H1 (cell line): ENCODE results near the gene MYRF. TPM values are rescaled to one million over a fixed set of nuclear protein-coding genes. Genes with fewer than 3 reads are reported as not detected.

Experiments used
- CTCF ChIA-PET: fragments of 300-600 bp; sonication (Branson Sonifier 250); formaldehyde crosslinking; loops from one replicate; lab custom pipeline; 2021; ENCODE audit not compliant: partially characterized antibody; lab: Charles Lee
- POLR2A ChIA-PET: fragments of 300-600 bp; sonication (Branson Sonifier 250); formaldehyde crosslinking; loops from one replicate; lab custom pipeline; 2021; ENCODE audit warnings: inconsistent platforms; ENCODE audit not compliant: partially characterized antibody; lab: Charles Lee
- DNase-seq, 2 experiments: peaks; one replicate each; pipeline versions ENCODE4 v3.0.0 to v3.0.0-alpha.2; 2010 to 2022; ENCODE audit warnings: low spot score in 2 of 2, low read depth in 1 of 2, mixed read lengths in 1 of 2
- FAIRE-seq: peaks from 2 replicates; lab custom pipeline; 2011; peaks lifted over from hg19 to GRCh38; lab: Jason Lieb, UNC
- H2AFZ ChIP-seq: 2 replicates; pipeline ENCODE4 v1.8.1; 2012; ENCODE audit warnings: low read length, inconsistent platforms
- H2AK5ac ChIP-seq: 2 replicates; pipeline ENCODE4 v1.6.1; 2013; ENCODE audit warnings: low read depth, low read length
- H2BK120ac ChIP-seq: replicated peaks from 2 replicates; pipeline ENCODE3; 2013; ENCODE audit warnings: low read depth, low read length, inconsistent platforms
- H2BK12ac ChIP-seq: 2 replicates; pipeline ENCODE4 v1.6.1; 2013; ENCODE audit warnings: low read depth, low read length
- H2BK15ac ChIP-seq: 2 replicates; pipeline ENCODE4 v1.6.1; 2013; ENCODE audit warnings: low read length
- H2BK20ac ChIP-seq: 2 replicates; pipeline ENCODE4 v1.6.1; 2013; ENCODE audit warnings: low read length
- H2BK5ac ChIP-seq: 2 replicates; pipeline ENCODE4 v1.6.1; 2013; ENCODE audit warnings: low read depth, low read length
- H3K14ac ChIP-seq: 2 replicates; pipeline ENCODE4 v1.6.1; 2013; ENCODE audit warnings: inconsistent platforms; ENCODE audit not compliant: insufficient read length
- H3K18ac ChIP-seq: 2 replicates; pipeline ENCODE4 v1.6.1; 2013; ENCODE audit warnings: low read length; ENCODE audit errors: extremely low read depth
- H3K23ac ChIP-seq: 2 replicates; pipeline ENCODE4 v1.6.1; 2013; ENCODE audit warnings: inconsistent platforms; ENCODE audit not compliant: insufficient read length
- H3K23me2 ChIP-seq: 2 replicates; pipeline ENCODE4 v1.6.1; 2013; ENCODE audit warnings: low read depth, low read length
- H3K27ac ChIP-seq: 2 replicates; pipeline ENCODE4 v1.6.1; 2011; ENCODE audit warnings: low read depth, low read length, inconsistent platforms
- H3K27me3 ChIP-seq, 4 experiments: replicated peaks in 1 of 4; 1 replicate in 1 of 4; 2 replicates in 3 of 4; pipeline versions ENCODE4 v1.6.1 to v1.8.1; 2011 to 2013; ENCODE audit warnings: low read length in 3 of 4, mild to moderate bottlenecking in 3 of 4, inconsistent platforms in 2 of 4, mixed read lengths in 2 of 4, moderate library complexity in 1 of 4; ENCODE audit not compliant: control insufficient read depth in 3 of 4, insufficient read depth in 3 of 4; ENCODE audit errors: extremely low read depth in 1 of 4
- H3K36me3 ChIP-seq, 4 experiments: 2 replicates each; pipeline versions ENCODE4 v1.6.1 to v1.8.1; 2011 to 2013; ENCODE audit warnings: mild to moderate bottlenecking in 4 of 4, low read length in 3 of 4, moderate library complexity in 2 of 4, control low read depth in 1 of 4, inconsistent platforms in 1 of 4; ENCODE audit not compliant: insufficient read depth in 4 of 4, control insufficient read depth in 2 of 4
- H3K4ac ChIP-seq: replicated peaks from 2 replicates; pipeline ENCODE3; 2013; ENCODE audit warnings: low read length, low read depth, mixed read lengths, inconsistent platforms; ENCODE audit not compliant: insufficient read length
- H3K4me1 ChIP-seq, 4 experiments: replicated peaks in 1 of 4; 1 replicate in 1 of 4; 2 replicates in 3 of 4; pipeline versions ENCODE4 v1.6.1 to v1.8.1; 2011 to 2013; ENCODE audit warnings: low read length in 3 of 4, inconsistent platforms in 2 of 4, mixed read lengths in 1 of 4; ENCODE audit not compliant: insufficient read depth in 4 of 4, control insufficient read depth in 3 of 4
- H3K4me2 ChIP-seq, 2 experiments: 2 replicates each; pipeline versions ENCODE4 v1.6.1 to v1.8.1; 2011 to 2013; ENCODE audit warnings: low read depth in 2 of 2, low read length in 2 of 2, control low read depth in 1 of 2, inconsistent platforms in 1 of 2, mild to moderate bottlenecking in 1 of 2; ENCODE audit not compliant: insufficient read depth in 1 of 2
- H3K4me3 ChIP-seq, 4 experiments: fragments of 200-600, 300-600 bp in 1 of 4; sonication (generic), shearing (Covaris generic), sonication (Bioruptor Twin) in 1 of 4; 2 replicates each; pipeline versions ENCODE4 v1.5.1 to v1.8.1; 2011 to 2016; ENCODE audit warnings: low read length in 4 of 4, low read depth in 3 of 4, control low read depth in 2 of 4, inconsistent platforms in 2 of 4, mild to moderate bottlenecking in 2 of 4, mixed read lengths in 1 of 4, moderate library complexity in 1 of 4; ENCODE audit not compliant: insufficient read depth in 2 of 4; ENCODE audit errors: extremely low read depth in 1 of 4
- H3K56ac ChIP-seq: replicated peaks from 2 replicates; pipeline ENCODE3; 2013; ENCODE audit warnings: low read depth, mild to moderate bottlenecking, mixed read lengths, low read length, inconsistent platforms; ENCODE audit not compliant: insufficient read length
- H3K79me1 ChIP-seq: 2 replicates; pipeline ENCODE4 v1.6.1; 2013; ENCODE audit warnings: low read depth, low read length, control low read depth
- H3K79me2 ChIP-seq, 2 experiments: 2 replicates each; pipeline versions ENCODE4 v1.6.1 to v1.8.1; 2012 to 2013; ENCODE audit warnings: low read length in 2 of 2, mild to moderate bottlenecking in 2 of 2, inconsistent platforms in 1 of 2; ENCODE audit not compliant: insufficient read depth in 2 of 2, control insufficient read depth in 1 of 2
- H3K9ac ChIP-seq, 4 experiments: replicated peaks in 1 of 4; 1 replicate in 1 of 4; 2 replicates in 3 of 4; pipeline versions ENCODE4 v1.6.1 to v1.8.1; 2011 to 2013; ENCODE audit warnings: low read depth in 3 of 4, low read length in 3 of 4, control low read depth in 2 of 4, mild to moderate bottlenecking in 2 of 4, moderate library complexity in 2 of 4, inconsistent platforms in 1 of 4; ENCODE audit errors: extremely low read depth in 1 of 4
- H3K9me3 ChIP-seq, 2 experiments: 2 replicates each; pipeline versions ENCODE4 v1.6.1 to v1.8.1; 2012 to 2013; ENCODE audit warnings: mild to moderate bottlenecking in 2 of 2, moderate library complexity in 2 of 2, control low read depth in 1 of 2, inconsistent platforms in 1 of 2, low read depth in 1 of 2, low read length in 1 of 2, mixed read lengths in 1 of 2; ENCODE audit not compliant: insufficient read depth in 2 of 2
- H4K20me1 ChIP-seq, 2 experiments: replicated peaks in 1 of 2; 2 replicates each; pipeline versions ENCODE3 to v1.8.1; 2011 to 2013; ENCODE audit warnings: inconsistent platforms in 2 of 2, low read length in 2 of 2, mild to moderate bottlenecking in 1 of 2; ENCODE audit not compliant: insufficient read depth in 2 of 2, control insufficient read depth in 1 of 2
- H4K5ac ChIP-seq: 2 replicates; pipeline ENCODE4 v1.6.1; 2013; ENCODE audit warnings: low read length, low read depth, mixed read lengths, inconsistent platforms; ENCODE audit not compliant: insufficient read length
- H4K8ac ChIP-seq: 2 replicates; pipeline ENCODE4 v1.8.0; 2013; ENCODE audit warnings: mild to moderate bottlenecking, moderate library complexity, low read length, inconsistent platforms; ENCODE audit not compliant: insufficient read depth; ENCODE audit errors: extremely low read depth
- H4K91ac ChIP-seq: replicated peaks from 2 replicates; pipeline ENCODE3; 2013; ENCODE audit warnings: low read length, mixed read lengths, inconsistent platforms; ENCODE audit not compliant: insufficient read length
- ATF3 ChIP-seq: IDR thresholded peaks from 2 replicates; pipeline ENCODE4 v1.6.1; 2011; ENCODE audit warnings: low read depth, mild to moderate bottlenecking, low read length; ENCODE audit not compliant: insufficient read depth
- EZH2 ChIP-seq: fragments of 200-600 bp; sonication (generic); IDR thresholded peaks from 2 replicates; pipeline ENCODE4 v1.7.1; 2012; ENCODE audit warnings: low read depth, mild to moderate bottlenecking, moderate library complexity, low read length, inconsistent platforms; ENCODE audit not compliant: severe bottlenecking
- FOSL1 ChIP-seq: IDR thresholded peaks from 2 replicates; pipeline ENCODE4 v1.6.1; 2011; ENCODE audit warnings: mild to moderate bottlenecking, low read depth, low read length, moderate library complexity; ENCODE audit not compliant: insufficient read depth
- GABPA ChIP-seq: IDR thresholded peaks from 2 replicates; pipeline ENCODE4 v1.6.1; 2011; ENCODE audit warnings: mild to moderate bottlenecking, low read length, moderate library complexity, borderline replicate concordance; ENCODE audit not compliant: insufficient read depth
- HDAC2 ChIP-seq, 2 experiments: fragments of 300-600 bp in 1 of 2; sonication (generic) in 1 of 2; IDR thresholded peaks; 2 replicates each; pipeline ENCODE4 v1.6.1; 2011 to 2012; ENCODE audit warnings: low read depth in 2 of 2, low read length in 2 of 2, mild to moderate bottlenecking in 2 of 2, moderate library complexity in 2 of 2, borderline replicate concordance in 1 of 2, inconsistent platforms in 1 of 2
- PHF8 ChIP-seq: fragments of 200-600 bp; sonication (generic); conservative IDR thresholded peaks from 2 replicates; pipeline ENCODE4 v1.7.1; 2012; ENCODE audit warnings: low read depth, mild to moderate bottlenecking, inconsistent platforms, low read length, moderate library complexity
- POLR2A ChIP-seq, 2 experiments: IDR thresholded peaks; 1 replicate in 1 of 2; 2 replicates in 1 of 2; pipeline ENCODE4 v1.6.1; 2011; ENCODE audit warnings: low read depth in 2 of 2, low read length in 2 of 2, mild to moderate bottlenecking in 2 of 2; ENCODE audit errors: control extremely low read depth in 1 of 2
- RAD21 ChIP-seq, 2 experiments: IDR thresholded peaks in 1 of 2; conservative IDR thresholded peaks in 1 of 2; 2 replicates each; pipeline ENCODE4 v1.6.1; 2011; ENCODE audit warnings: low read depth in 2 of 2, low read length in 2 of 2, improper control_type of control experiment in 1 of 2, inconsistent platforms in 1 of 2, mild to moderate bottlenecking in 1 of 2, moderate library complexity in 1 of 2
- RNF2 ChIP-seq: fragments of 200-900, 300-1000 bp; sonication (generic); IDR thresholded peaks from 2 replicates; pipeline ENCODE4 v1.7.1; 2016; ENCODE audit warnings: borderline replicate concordance, low read depth, mild to moderate bottlenecking, antibody characterized with exemption, low read length; ENCODE audit not compliant: poor library complexity, severe bottlenecking; ENCODE audit errors: missing control alignments
- WGBS, 2 experiments: shearing (Covaris generic) in 1 of 2; methylation state at CpG; one replicate each; pipeline versions ENCODE4 v1.1.6 to v1.1.7; 2013 to 2015; ENCODE audit warnings: low lambda C conversion rate in 2 of 2, mixed read lengths in 2 of 2, inconsistent platforms in 1 of 2, low coverage in 1 of 2, missing lambda C conversion rate in 1 of 2; ENCODE audit not compliant: insufficient replicate concordance in 2 of 2, insufficient coverage in 1 of 2, insufficient read length in 1 of 2; ENCODE audit errors: extremely low coverage in 1 of 2, missing lambda C conversion rate in 1 of 2; 5-methylcytosine and 5-hydroxymethylcytosine counted together
- polyA plus RNA-seq, 7 experiments: library from polyadenylated mRNA; depleted of rRNA in 3 of 7; stranded (reverse) in 5 of 7; unstranded in 2 of 7; fragments of >200 nt in 5 of 7; fragments of 200-250 nt in 2 of 7; gene quantifications; 1 replicate in 5 of 7; 2 replicates in 1 of 7; 4 replicates in 1 of 7; pipeline versions ENCODE4 v1.2.1 to v1.2.3, GENCODE V29; 2011 to 2013; ENCODE audit warnings: missing spikeins in 2 of 7, mixed read lengths in 2 of 7
- total RNA-seq: library from RNA; stranded (reverse); fragmentation: NEBNext Ultra II Directional; extraction: Animal tissue kit (Norgen Biotek cat#: 25700); gene quantifications from 2 replicates; pipeline ENCODE4 v1.2.1, GENCODE V29; 2021

Gene MYRF
- total and polyA plus RNA-seq, 2 of the 8 experiments (the other 6 are each of a cell fraction or from before 2014, with no cell fraction given): 6.0 to 6.1 TPM

DNA sequence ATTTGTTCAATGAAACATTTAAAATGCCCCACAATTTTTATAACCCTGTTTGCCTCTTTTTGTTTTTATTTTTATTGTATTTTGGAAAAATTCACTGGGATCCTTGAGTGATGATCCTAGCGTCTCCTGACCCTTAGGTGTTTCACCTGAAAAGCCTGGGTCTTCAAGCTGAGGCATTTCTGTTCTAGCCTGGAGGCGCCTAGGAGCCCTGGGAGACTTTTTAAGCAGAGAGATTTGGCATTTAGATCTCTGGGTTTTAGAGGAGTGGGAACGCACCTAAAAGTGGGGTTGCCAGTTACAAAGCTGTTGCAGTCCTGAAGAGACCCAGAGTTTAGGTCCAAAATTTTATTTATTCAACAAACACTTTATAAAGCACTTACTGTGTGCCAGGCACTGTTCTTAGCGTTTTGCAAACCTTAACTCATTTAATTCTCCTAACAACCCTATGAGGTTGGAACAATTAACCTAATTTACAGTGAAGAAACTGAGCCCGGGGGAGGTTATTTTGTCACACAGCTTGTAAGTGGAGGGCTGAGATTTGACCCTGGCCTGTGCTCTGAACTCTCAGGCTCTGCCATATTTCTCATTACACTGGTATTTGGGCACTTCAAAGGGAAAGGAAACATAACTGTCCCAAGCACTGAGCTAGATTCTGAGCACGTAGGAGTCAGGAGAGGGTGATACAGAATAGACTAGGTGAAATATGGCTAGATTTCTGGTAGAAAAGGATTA is 65.2 kb downstream of the MYRF start:
- H3K27ac ChIP-seq: no peak overlapping the region
- H2BK12ac ChIP-seq: no peak overlapping the region
- peaks cover 7% of the 10 kb centered on the region; the same call in 1 of the 2 replicates for H3K23me2 ChIP-seq
- H3K14ac ChIP-seq: no peak overlapping the region
- no peak for DNase-seq
- no peaks in the 10 kb centered on the region for H4K20me1 ChIP-seq
- H3K79me1 ChIP-seq: peaks cover 3% of the 10 kb centered on the region; the same call in 1 of the 2 replicates
- H3K9ac ChIP-seq: peak overlapping the region; percentile 45 to 79 (median 62); a peak in 6 of 7 replicates
- H3K4me3 ChIP-seq: peak overlapping the region; percentile 74 to 92 (median 76)
- H2BK120ac ChIP-seq: no peak overlapping the region
- no peak overlapping the region for H3K23ac ChIP-seq
- H3K4me2 ChIP-seq: peak overlapping the region; percentile 81 to 87
- no peak overlapping the region for H2AFZ ChIP-seq
- peak overlapping the region; percentile 64 for H3K18ac ChIP-seq
- ChIA-PET CTCF (interaction anchor here (2.6 to 10.2 kb wide), 3 partner anchors 11 to 18 kb away, joined by 11 to 118 read pairs (median 16); partner anchors contain the start of gene FADS2), POLR2A (interaction anchor here (1.5 to 16.2 kb wide), 5 partner anchors 10 to 63 kb away, joined by 5 to 354 read pairs (median 15); partner anchors contain the start of genes FADS2, FEN1 and TMEM258)
- H2AK5ac ChIP-seq: no peak overlapping the region; the same call in 1 of the 2 replicates
- no peak overlapping the region for H3K56ac ChIP-seq
- no peak overlapping the region for H4K8ac ChIP-seq
- H2BK20ac ChIP-seq: no peak overlapping the region
- peaks cover 0 to 40% of the 10 kb centered on the region in 2 experiments; a peak in 2 of 4 replicates for H3K79me2 ChIP-seq
- H3K4ac ChIP-seq: no peak overlapping the region
- no peak overlapping the region for H2BK15ac ChIP-seq
- 63% methylated on average over 6 of the region's 6 CpGs; no CpG with 5 or more reads in 1 of the 2 experiments for WGBS, 2 experiments
- H3K9me3 ChIP-seq: peaks cover 0 to 2% of the 10 kb centered on the region in 2 experiments; a peak in 1 of 4 replicates
- no peak for FAIRE-seq
- H4K91ac ChIP-seq: no peak overlapping the region
- H2BK5ac ChIP-seq: peak overlapping the region; percentile 79; the same call in 1 of the 2 replicates
- H3K36me3 ChIP-seq: peaks cover 2 to 15% (median 8%) of the 10 kb centered on the region in 4 experiments; a peak in 7 of 8 replicates
- peaks cover 2 to 9% (median 5%) of the 10 kb centered on the region in 4 experiments; a peak in 5 of 7 replicates for H3K4me1 ChIP-seq
- no peak overlapping the region for H4K5ac ChIP-seq
- H3K27me3 ChIP-seq: no peaks in the 10 kb centered on the region
- TF ChIP-seq ATF3 (no peak), FOSL1 (no peak), POLR2A (IDR thresholded peaks at IDR 0.05; ENCODE audit: control extremely low read depth in 1 of 2, low read depth in 2 of 2, low read length in 2 of 2) (no peak), RNF2 (no peak), RAD21 (IDR thresholded peaks at IDR 0.05 in 1 of 2, conservative IDR thresholded peaks at IDR 0.05 in 1 of 2; ENCODE audit: low read depth in 2 of 2, low read length in 2 of 2) (no peak), EZH2 (no peak), HDAC2 (IDR thresholded peaks at IDR 0.05; ENCODE audit: borderline replicate concordance in 1 of 2, low read depth in 2 of 2, low read length in 2 of 2) (no peak), GABPA (no peak), PHF8 (no peak)
